Parathyroid adenoma (tissue), 2 donors: ENCODE results near the gene TSPAN12.
"Not testable (repeated sequence)": the region's sequence is repeated elsewhere in the genome, so short reads cannot be mapped to it uniquely, and the experiment has no call there.

ENCODE experiments used
- H2AFZ ChIP-seq: fragments of 300-600 bp; sonication (generic); one replicate; pipeline ENCODE4 v1.7.0; 2017; ENCODE audit warnings: antibody characterized with exemption, mild to moderate bottlenecking
- H3K27ac ChIP-seq: fragments of 300-600 bp; sonication (generic); one replicate; pipeline ENCODE4 v1.7.0; 2017
- H3K27me3 ChIP-seq: fragments of 300-600 bp; sonication (generic); one replicate; pipeline ENCODE4 v1.7.0; 2017; ENCODE audit warnings: low read length; ENCODE audit not compliant: control insufficient read depth, insufficient read depth
- H3K36me3 ChIP-seq: fragments of 300-600 bp; sonication (generic); one replicate; pipeline ENCODE4 v1.7.0; 2017; ENCODE audit warnings: low read length; ENCODE audit not compliant: control insufficient read depth, insufficient read depth
- H3K4me1 ChIP-seq: fragments of 300-600 bp; sonication (generic); one replicate; pipeline ENCODE4 v1.7.0; 2017; ENCODE audit warnings: control low read depth
- H3K4me2 ChIP-seq: fragments of 300-600 bp; sonication (generic); one replicate; pipeline ENCODE4 v1.7.0; 2017; ENCODE audit warnings: low read length
- H3K4me3 ChIP-seq: fragments of 300-600 bp; sonication (generic); one replicate; pipeline ENCODE4 v1.7.0; 2017; ENCODE audit warnings: low read depth, low read length
- H3K79me2 ChIP-seq: fragments of 300-600 bp; sonication (generic); one replicate; pipeline ENCODE4 v1.7.0; 2017; ENCODE audit warnings: control low read depth
- H3K9ac ChIP-seq: fragments of 300-600 bp; sonication (generic); one replicate; pipeline ENCODE4 v1.7.0; 2017; ENCODE audit warnings: mild to moderate bottlenecking
- H3K9me3 ChIP-seq: fragments of 300-600 bp; sonication (generic); one replicate; pipeline ENCODE4 v1.7.0; 2017; ENCODE audit warnings: low read length; ENCODE audit not compliant: control insufficient read depth
- CTCF ChIP-seq: fragments of 300-600 bp; sonication (generic); IDR thresholded peaks from one replicate; pipeline ENCODE4 v1.7.0; 2017; ENCODE audit warnings: antibody characterized with exemption, mild to moderate bottlenecking
- donor health status: primary hyperparathyroidism.

The TSPAN12 gene

GRCh38 chr7:120785095-120785494 is 72.8 kb downstream of the TSPAN12 start:
- no peaks in the 10 kb centered on the region for H3K79me2 ChIP-seq
- TF ChIP-seq CTCF, result no peak
- no peaks in the 10 kb centered on the region for H3K36me3 ChIP-seq
- H2AFZ ChIP-seq, result no peak overlapping the region
- no peaks in the 10 kb centered on the region for H3K9me3 ChIP-seq
- no peak overlapping the region for H3K9ac ChIP-seq
- H3K27ac ChIP-seq, result no peak overlapping the region
- no peak overlapping the region for H3K4me3 ChIP-seq
- H3K4me2 ChIP-seq, result no peak overlapping the region
- no peaks in the 10 kb centered on the region for H3K4me1 ChIP-seq
- no peaks in the 10 kb centered on the region for H3K27me3 ChIP-seq

- Histone ChIP-seq H3K4me3 (no peak overlapping the region), H3K9ac (no peak overlapping the region), H2AFZ (no peak overlapping the region), H3K79me2 (no peaks in the 10 kb centered on the region), H3K4me2 (no peak overlapping the region), H3K27ac (no peak overlapping the region), H3K27me3 (no peaks in the 10 kb centered on the region), H3K36me3 (no peaks in the 10 kb centered on the region), H3K4me1 (no peaks in the 10 kb centered on the region), H3K9me3 (no peaks in the 10 kb centered on the region)
- no peak for TF ChIP-seq CTCF
These were observed 74.2 kb downstream of the TSPAN12 start for GRCh38 chr7:120783721-120784120.

GRCh38 chr7:120783273-120783672 is 74.7 kb downstream of the TSPAN12 start:
- Histone ChIP-seq H3K4me2 (no peak overlapping the region), H3K27ac (no peak overlapping the region), H2AFZ (no peak overlapping the region), H3K9me3 (no peaks in the 10 kb centered on the region), H3K9ac (no peak overlapping the region), H3K4me3 (no peak overlapping the region), H3K27me3 (no peaks in the 10 kb centered on the region), H3K79me2 (no peaks in the 10 kb centered on the region), H3K36me3 (no peaks in the 10 kb centered on the region), H3K4me1 (no peaks in the 10 kb centered on the region)
- TF ChIP-seq CTCF, result no peak

GRCh38 chr7:120781924-120782323 is 76.0 kb downstream of the TSPAN12 start:
- H3K4me2 ChIP-seq, H3K9ac ChIP-seq, H3K27ac ChIP-seq, H2AFZ ChIP-seq, H3K36me3 ChIP-seq, H3K27me3 ChIP-seq, H3K9me3 ChIP-seq, H3K4me1 ChIP-seq, H3K4me3 ChIP-seq, H3K79me2 ChIP-seq: not testable (repeated sequence)

GRCh38 chr7:120780938-120781337 is 77.0 kb downstream of the TSPAN12 start:
- no peak for TF ChIP-seq CTCF
- H3K4me1 ChIP-seq, result no peaks in the 10 kb centered on the region
- no peak overlapping the region for H3K4me3 ChIP-seq
- H3K9ac ChIP-seq, result no peak overlapping the region
- no peaks in the 10 kb centered on the region for H3K79me2 ChIP-seq
- H2AFZ ChIP-seq, result no peak overlapping the region
- no peaks in the 10 kb centered on the region for H3K27me3 ChIP-seq
- no peak overlapping the region for H3K27ac ChIP-seq
- no peaks in the 10 kb centered on the region for H3K36me3 ChIP-seq
- no peak overlapping the region for H3K4me2 ChIP-seq
- H3K9me3 ChIP-seq, result no peaks in the 10 kb centered on the region

GRCh38 chr7:120780451-120780850 is 77.5 kb downstream of the TSPAN12 start:
- not testable (repeated sequence) for H3K27ac ChIP-seq, H3K79me2 ChIP-seq, H3K36me3 ChIP-seq, H3K4me3 ChIP-seq, H3K9me3 ChIP-seq, H3K4me2 ChIP-seq, H3K9ac ChIP-seq, H2AFZ ChIP-seq, H3K27me3 ChIP-seq, H3K4me1 ChIP-seq

- H3K27ac ChIP-seq, H3K4me2 ChIP-seq, H3K9me3 ChIP-seq, H2AFZ ChIP-seq, H3K36me3 ChIP-seq, H3K79me2 ChIP-seq, H3K9ac ChIP-seq, H3K27me3 ChIP-seq, H3K4me1 ChIP-seq, H3K4me3 ChIP-seq: not testable (repeated sequence)
These were observed 78.9 kb downstream of the TSPAN12 start for GRCh38 chr7:120779078-120779477.
